ENCODE measurements around the gene ABT1. TPM values are rescaled to one million over a fixed set of nuclear protein-coding genes. Genes with fewer than 3 reads are reported as not detected.

Gene ABT1
- polyA plus RNA-seq, 1 donor (not counting 4 experiments of a cell fraction or from before 2014, with no cell fraction given) = 16.8 TPM

- FAIRE-seq (peak; percentile 44), DNase-seq (ENCODE audit: low read depth, low spot score) (peak; percentile 88)
- H3K4me1 ChIP-seq (ENCODE audit: control insufficient read depth, extremely low read depth, insufficient read depth, low read length) = peaks cover 20% of the 10 kb centered on the region
- dilution Hi-C loops (cut with MboI; ENCODE audit: extremely low pct_ligation_motif_present, low sequenced_read_pairs) = no loop called here
- H2AFZ ChIP-seq (ENCODE audit: control insufficient read depth, low read length) = no peak overlapping the region
- no peaks in the 10 kb centered on the region for H3K27me3 ChIP-seq (ENCODE audit: control insufficient read depth, extremely low read depth, insufficient read depth, low read length)
- H3K36me3 ChIP-seq (ENCODE audit: control insufficient read depth in 2 of 2, extremely low read depth in 1 of 2, insufficient read depth in 2 of 2, low read length in 2 of 2) = no peaks in the 10 kb centered on the region
- no peaks in the 10 kb centered on the region for H3K9me1 ChIP-seq (ENCODE audit: control insufficient read depth, extremely low read depth, insufficient read depth, low read length)
- H3K4me2 ChIP-seq (ENCODE audit: control insufficient read depth, extremely low read depth, insufficient read depth, low read depth, low read length) = peak overlapping the region; percentile 99
- no peaks in the 10 kb centered on the region for H3K9me3 ChIP-seq (ENCODE audit: control insufficient read depth, low read depth, low read length)
- H3K79me2 ChIP-seq (ENCODE audit: control insufficient read depth, insufficient read depth, low read length) = no peaks in the 10 kb centered on the region
- no peaks in the 10 kb centered on the region for H4K20me1 ChIP-seq (ENCODE audit: control insufficient read depth, extremely low read depth, insufficient read depth, low read length)
- TF ChIP-seq EZH2 (IDR thresholded peaks at IDR 0.05; ENCODE audit: low read length) = no peak
- no peak for TF ChIP-seq CTCF (optimal IDR thresholded peaks at IDR 0.05 in 1 of 3, IDR thresholded peaks at IDR 0.05 in 1 of 3, conservative IDR thresholded peaks at IDR 0.05 in 1 of 3; ENCODE audit: extremely low read depth in 1 of 3, insufficient read depth in 2 of 3, low read length in 3 of 3)
- H3K27ac ChIP-seq (ENCODE audit: control insufficient read depth, insufficient read depth, low read length) = peak overlapping the region; percentile 61
- peak overlapping the region; percentile 24 to 77 (median 70) for H3K4me3 ChIP-seq (ENCODE audit: control insufficient read depth in 2 of 3, extremely low read depth in 1 of 3, insufficient read depth in 2 of 3, low read depth in 1 of 3, low read length in 3 of 3)
- H3K9ac ChIP-seq (ENCODE audit: control insufficient read depth, extremely low read depth, insufficient read depth, low read length) = peak overlapping the region; percentile 45
Observed at GRCh38 chr6:26553635-26554446, 42.9 kb upstream of the ABT1 start.

GRCh38 chr6:26554447-26554696 lies 42.4 kb upstream of the ABT1 start:
- Histone ChIP-seq H3K36me3 (ENCODE audit: control insufficient read depth in 2 of 2, extremely low read depth in 1 of 2, insufficient read depth in 2 of 2, low read length in 2 of 2) (no peaks in the 10 kb centered on the region), H3K4me2 (ENCODE audit: control insufficient read depth, extremely low read depth, insufficient read depth, low read depth, low read length) (peak overlapping the region; percentile 99), H3K9me3 (ENCODE audit: control insufficient read depth, low read depth, low read length) (no peaks in the 10 kb centered on the region), H3K79me2 (ENCODE audit: control insufficient read depth, insufficient read depth, low read length) (no peaks in the 10 kb centered on the region), H3K4me1 (ENCODE audit: control insufficient read depth, extremely low read depth, insufficient read depth, low read length) (peaks cover 20% of the 10 kb centered on the region), H3K4me3 (ENCODE audit: control insufficient read depth in 2 of 3, extremely low read depth in 1 of 3, insufficient read depth in 2 of 3, low read depth in 1 of 3, low read length in 3 of 3) (peak overlapping the region; percentile 24 to 72 (median 47)), H3K9ac (ENCODE audit: control insufficient read depth, extremely low read depth, insufficient read depth, low read length) (peak overlapping the region; percentile 45), H4K20me1 (ENCODE audit: control insufficient read depth, extremely low read depth, insufficient read depth, low read length) (no peaks in the 10 kb centered on the region), H3K27me3 (ENCODE audit: control insufficient read depth, extremely low read depth, insufficient read depth, low read length) (no peaks in the 10 kb centered on the region), H2AFZ (ENCODE audit: control insufficient read depth, low read length) (peak overlapping the region; percentile 15), H3K9me1 (ENCODE audit: control insufficient read depth, extremely low read depth, insufficient read depth, low read length) (no peaks in the 10 kb centered on the region), H3K27ac (ENCODE audit: control insufficient read depth, insufficient read depth, low read length) (peak overlapping the region; percentile 15)
- no peak for DNase-seq (ENCODE audit: low read depth, low spot score)
- FAIRE-seq = no peak
- TF ChIP-seq CTCF (optimal IDR thresholded peaks at IDR 0.05 in 1 of 3, IDR thresholded peaks at IDR 0.05 in 1 of 3, conservative IDR thresholded peaks at IDR 0.05 in 1 of 3; ENCODE audit: extremely low read depth in 1 of 3, insufficient read depth in 2 of 3, low read length in 3 of 3) (no peak), EZH2 (IDR thresholded peaks at IDR 0.05; ENCODE audit: low read length) (no peak)
- dilution Hi-C loops (cut with MboI; ENCODE audit: extremely low pct_ligation_motif_present, low sequenced_read_pairs) = no loop called here

Data from keratinocyte (primary cell).